GM21576 (cell line): Measurements from ENCODE around the gene PCDH1.

Source experiments
- ATAC-seq: cut with Tn5 transposase; IDR thresholded peaks from one replicate; pipeline ENCODE4 v1.9.1; 2021; ENCODE audit warnings: mild to moderate bottlenecking, moderate library complexity; ENCODE audit not compliant: unreplicated experiment

PCDH1 gene

GRCh38 chr5:141878186-141878710 lies at the start of gene PCDH1:
Gene PCDH1, minus strand, starts transcription at chr5:141878410. Its CDS starts 148 bp downstream, at chr5:141878262.
- ATAC-seq, result no peak

- no peak for ATAC-seq
These were observed 48.2 kb upstream of the PCDH1 start for GRCh38 chr5:141926434-141926833.

- peak; percentile 98 for ATAC-seq
These were observed 45.5 kb upstream of the PCDH1 start, which contains the start of gene DELE1 for GRCh38 chr5:141923448-141924313. Gene DELE1, plus strand, starts transcription at chr5:141923871. Its CDS starts 71 bp downstream, at chr5:141923942.

GRCh38 chr5:141922827-141923447 lies 44.7 kb upstream of the PCDH1 start:
- peak; percentile 0 for ATAC-seq

- ATAC-seq, result no peak
These were observed 42.6 kb upstream of the PCDH1 start for GRCh38 chr5:141920771-141921170.

GRCh38 chr5:141919218-141920119 lies 41.3 kb upstream of the PCDH1 start:
- ATAC-seq, result no peak

GRCh38 chr5:141917760-141918159 lies 39.5 kb upstream of the PCDH1 start:
- ATAC-seq, result no peak

GRCh38 chr5:141916522-141916921 lies 38.3 kb upstream of the PCDH1 start:
- ATAC-seq, result peak; percentile 50

GRCh38 chr5:141915881-141916336 lies 37.7 kb upstream of the PCDH1 start:
- ATAC-seq, result peak; percentile 12

- ATAC-seq, result no peak
These were observed 36.6 kb upstream of the PCDH1 start for GRCh38 chr5:141914797-141915196.

GRCh38 chr5:141914199-141914743 lies 36.1 kb upstream of the PCDH1 start:
- ATAC-seq, result peak; percentile 58

- ATAC-seq, result no peak
These were observed 35.5 kb upstream of the PCDH1 start for GRCh38 chr5:141913560-141914198.

- no peak for ATAC-seq
These were observed 32.1 kb upstream of the PCDH1 start for GRCh38 chr5:141910271-141910673.

- ATAC-seq, result no peak
These were observed 31.0 kb upstream of the PCDH1 start for GRCh38 chr5:141909212-141909611.

GRCh38 chr5:141908796-141909195 lies 30.6 kb upstream of the PCDH1 start:
- no peak for ATAC-seq

- no peak for ATAC-seq
These were observed 28.8 kb upstream of the PCDH1 start for GRCh38 chr5:141906972-141907371.

- no peak for ATAC-seq
These were observed 28.3 kb upstream of the PCDH1 start for GRCh38 chr5:141906517-141906916.

- no peak for ATAC-seq
These were observed 26.3 kb upstream of the PCDH1 start for GRCh38 chr5:141904551-141904950.

- no peak for ATAC-seq
These were observed 25.1 kb upstream of the PCDH1 start for GRCh38 chr5:141903261-141903660.
